NCI-H187 (cell line): Measurements from ENCODE around the gene ALG1L2.
"Not testable (repeated sequence)": the region's sequence is repeated elsewhere in the genome, so short reads cannot be mapped to it uniquely, and the experiment has no call there.

Source experiments
- DNase-seq, 2 experiments: peaks; one replicate each; lab custom pipeline; 2025; lab: John Stamatoyannopoulos, UW

The ALG1L2 gene, protein sequence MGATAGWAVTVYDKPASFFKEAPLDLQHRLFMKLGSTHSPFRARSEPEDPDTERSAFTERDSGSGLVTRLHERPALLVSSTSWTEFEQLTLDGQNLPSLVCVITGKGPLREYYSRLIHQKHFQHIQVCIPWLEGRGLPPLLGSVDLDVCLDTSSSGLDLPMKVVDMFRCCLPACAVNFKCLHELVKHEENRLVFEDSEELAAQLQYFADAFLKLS

DNA sequence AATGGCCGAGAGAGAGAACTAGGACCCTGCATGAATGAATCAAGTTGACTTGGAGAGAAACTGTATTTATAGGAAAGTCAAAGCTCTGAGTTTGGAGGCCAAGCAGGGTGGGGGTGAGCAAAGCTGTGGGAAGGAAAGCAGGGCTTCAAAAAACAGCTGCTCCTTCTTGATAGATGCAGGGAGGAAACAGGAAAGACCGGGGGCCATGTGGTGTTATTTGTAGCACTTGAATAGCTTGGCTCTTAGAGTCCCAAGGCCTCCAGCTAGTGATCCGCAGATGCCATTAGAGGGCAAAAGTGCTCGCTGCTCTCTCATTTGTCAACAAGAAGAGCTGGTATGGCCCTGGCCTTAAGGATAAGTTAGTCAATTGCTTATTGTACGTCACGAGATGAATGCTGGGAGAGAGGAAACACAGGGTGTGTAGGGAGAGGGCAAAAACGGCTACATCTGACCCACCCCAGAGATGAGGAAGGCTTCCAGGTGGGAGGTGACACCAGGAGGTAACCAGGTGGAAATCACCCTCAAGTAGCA, at the start of gene ALG1L2:
TSS of gene ALG1L2 (plus strand) at position 481 of the 531 bp plus-strand sequence. CDS start 186 bp downstream, outside the sequence.
- no peak for DNase-seq

- DNase-seq: not testable (repeated sequence)
These were observed 44.4 kb upstream of the ALG1L2 start for GRCh38 chr3:130037126-130037815.

DNA sequence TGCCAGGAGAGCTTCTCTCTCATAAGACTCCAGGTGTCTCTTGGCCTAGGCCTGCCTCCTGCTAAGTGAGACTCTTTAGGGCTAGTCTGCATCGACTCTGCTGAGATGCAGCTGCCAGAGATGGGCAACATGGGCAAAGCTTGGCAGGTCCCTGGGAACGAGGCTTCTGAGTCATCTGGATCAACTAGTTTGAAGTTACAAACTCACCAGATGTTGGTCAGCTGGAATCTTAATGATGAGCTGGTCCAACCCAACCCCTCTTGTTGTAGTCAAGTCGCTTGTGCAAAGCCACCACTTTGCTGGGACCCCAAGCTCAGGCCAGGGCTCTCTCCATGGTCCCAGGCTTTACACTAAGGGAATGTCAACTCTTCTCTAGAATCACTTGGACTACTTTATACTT, 38.9 kb upstream of the ALG1L2 start:
- not testable (repeated sequence) for DNase-seq

- DNase-seq: not testable (repeated sequence)
These were observed 38.0 kb upstream of the ALG1L2 start for GRCh38 chr3:130043658-130044057.

DNA sequence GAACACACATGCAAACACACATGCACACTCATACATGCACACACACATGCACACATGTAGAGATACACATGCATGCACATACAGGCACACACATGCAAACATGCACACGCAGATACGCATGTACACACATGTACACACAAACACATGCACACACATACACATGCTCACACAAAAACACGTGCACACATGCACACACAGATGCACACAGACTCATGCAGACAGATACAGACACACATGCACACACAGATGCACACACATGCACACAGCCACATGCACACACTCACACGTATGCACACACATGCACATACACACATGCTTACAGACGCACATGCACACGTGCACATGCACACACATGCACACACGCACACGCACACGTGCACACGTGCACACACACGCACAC, 37.3 kb upstream of the ALG1L2 start:
- no peak for DNase-seq

- DNase-seq: no peak
These were observed 32.9 kb upstream of the ALG1L2 start for GRCh38 chr3:130048726-130049125.

DNA sequence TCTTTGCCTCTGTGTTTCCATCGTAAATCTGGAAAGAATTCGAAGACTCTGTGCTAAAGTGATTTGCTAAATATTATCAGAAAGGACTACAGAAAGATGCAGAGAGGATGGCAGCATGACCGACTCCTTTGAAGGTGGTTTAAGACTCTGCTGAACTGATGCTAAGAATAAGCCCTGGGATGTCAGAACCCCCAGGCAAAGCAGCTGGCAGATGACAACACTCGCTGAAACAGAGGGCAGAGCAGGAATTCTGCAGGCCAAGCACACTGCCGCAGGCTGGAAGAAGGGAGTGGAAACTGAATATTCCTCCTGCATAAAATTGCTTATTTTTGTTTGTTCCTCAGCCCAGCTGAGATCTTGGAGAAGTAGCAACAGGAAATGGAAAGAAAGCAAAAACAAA, 29.3 kb upstream of the ALG1L2 start:
- DNase-seq: not testable (repeated sequence)

DNA sequence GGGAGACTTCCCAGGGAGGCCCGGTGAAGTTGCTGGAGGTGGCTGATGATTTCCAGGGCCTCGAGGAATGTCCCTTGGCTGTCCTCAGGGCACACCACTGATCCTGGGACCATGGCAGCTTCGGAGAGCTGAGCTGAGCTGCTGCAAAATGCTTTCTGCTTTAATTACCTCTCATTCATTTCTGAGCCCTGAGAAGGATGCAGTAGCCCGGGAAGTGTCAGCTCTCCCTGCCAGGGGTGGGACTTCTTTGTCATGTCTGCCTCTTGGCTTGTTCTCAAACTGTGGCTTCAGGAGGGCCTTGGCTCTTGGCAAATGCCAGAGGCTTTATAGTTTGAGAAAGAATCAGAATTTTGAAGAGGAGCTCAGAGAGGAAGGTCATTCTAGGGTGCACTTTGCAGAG, 28.7 kb upstream of the ALG1L2 start:
- DNase-seq: not testable (repeated sequence)

DNA sequence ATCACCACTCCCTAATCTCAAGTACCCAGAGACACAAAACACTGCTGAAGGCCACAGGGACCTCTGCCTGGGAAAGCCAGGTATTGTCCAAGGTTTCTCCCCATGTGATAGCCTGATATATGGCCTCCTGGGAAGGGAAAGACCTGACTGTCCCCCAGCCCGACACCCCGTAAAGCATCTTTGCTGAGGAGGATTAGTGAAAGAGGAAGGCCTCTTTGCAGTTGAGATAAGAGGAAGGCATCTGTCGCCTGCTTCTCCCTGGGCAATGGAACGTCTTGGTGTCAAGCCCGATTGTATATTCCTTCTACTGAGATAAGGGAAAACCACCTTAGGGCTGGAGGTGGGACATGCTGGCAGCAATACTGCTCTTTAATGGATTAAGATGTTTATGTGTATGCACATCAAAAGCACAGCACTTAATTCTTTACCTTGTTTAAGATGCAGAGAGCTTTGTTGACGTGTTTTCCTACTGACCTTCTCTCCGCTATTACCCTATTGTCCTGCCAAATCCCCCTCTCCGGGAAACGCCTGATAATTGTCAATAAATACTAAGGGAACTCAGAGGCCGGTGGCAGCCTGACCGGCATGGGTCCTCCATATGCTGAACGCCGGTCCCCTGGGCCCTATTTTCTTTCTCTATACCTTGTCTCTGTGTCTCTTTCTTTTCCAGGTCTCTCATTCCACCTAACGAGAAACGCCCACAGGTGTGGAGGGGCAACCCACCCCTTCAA, 23.9 kb upstream of the ALG1L2 start:
- DNase-seq: not testable (repeated sequence)

- not testable (repeated sequence) for DNase-seq
These were observed 23.4 kb upstream of the ALG1L2 start for GRCh38 chr3:130058267-130058657.

DNA sequence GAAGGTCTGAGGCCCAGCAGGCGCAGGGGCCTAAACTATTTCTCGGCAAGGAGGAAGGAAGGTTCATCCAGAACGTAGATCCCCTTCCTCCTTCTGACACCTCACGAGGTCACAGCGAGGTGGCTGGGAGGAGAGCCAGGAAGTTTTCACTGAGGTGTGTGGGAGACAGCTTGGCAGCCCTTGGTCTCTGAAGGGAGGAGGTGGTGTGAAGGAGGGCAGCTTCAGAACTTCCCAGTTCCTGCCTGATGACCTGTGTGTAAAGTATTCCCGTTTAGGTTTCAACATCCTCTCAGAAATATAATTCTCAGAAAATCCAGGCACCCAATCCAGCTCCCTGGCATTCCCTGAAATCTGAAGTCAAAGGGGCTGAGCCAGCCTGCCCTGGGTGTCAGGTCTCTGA, 22.9 kb upstream of the ALG1L2 start:
- not testable (repeated sequence) for DNase-seq

DNA sequence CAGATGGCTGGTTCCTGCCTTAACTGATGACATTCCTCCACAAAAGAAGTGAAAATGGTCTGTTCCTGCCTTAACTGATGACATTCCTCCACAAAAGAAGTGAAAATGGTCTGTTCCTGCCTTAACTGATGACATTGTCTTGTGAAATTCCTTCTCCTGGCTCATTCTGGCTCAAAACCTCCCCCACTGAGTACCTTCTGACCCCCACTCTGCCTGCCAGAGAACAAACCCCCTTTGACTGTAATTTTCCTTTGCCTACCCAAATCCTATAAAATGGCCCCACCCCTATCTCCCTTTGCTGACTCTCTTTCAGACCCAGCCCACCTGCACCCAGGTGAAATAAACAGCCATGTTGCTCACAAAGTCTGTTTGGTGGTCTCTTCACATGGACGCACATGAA, 22.5 kb upstream of the ALG1L2 start:
- not testable (repeated sequence) for DNase-seq

DNA sequence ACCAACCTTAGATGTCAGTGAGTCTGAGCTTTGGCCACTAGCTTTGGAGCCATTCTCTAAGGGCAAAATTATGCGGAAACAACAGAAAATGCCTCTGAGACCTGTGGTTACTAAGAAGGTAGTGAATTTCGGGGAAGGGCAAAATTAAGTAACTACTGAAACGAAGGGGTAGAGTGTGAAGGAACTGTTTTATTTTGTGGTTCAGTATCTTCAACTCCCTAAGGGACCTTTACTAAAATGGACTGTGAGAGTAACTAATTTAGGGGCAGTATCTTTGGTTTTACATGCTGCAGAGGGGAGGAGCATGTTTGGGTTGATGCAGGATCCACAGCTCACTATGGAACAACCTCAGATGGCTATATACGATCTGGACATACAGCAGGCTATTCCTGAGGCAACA, 8.0 kb upstream of the ALG1L2 start:
- DNase-seq: no peak

DNA sequence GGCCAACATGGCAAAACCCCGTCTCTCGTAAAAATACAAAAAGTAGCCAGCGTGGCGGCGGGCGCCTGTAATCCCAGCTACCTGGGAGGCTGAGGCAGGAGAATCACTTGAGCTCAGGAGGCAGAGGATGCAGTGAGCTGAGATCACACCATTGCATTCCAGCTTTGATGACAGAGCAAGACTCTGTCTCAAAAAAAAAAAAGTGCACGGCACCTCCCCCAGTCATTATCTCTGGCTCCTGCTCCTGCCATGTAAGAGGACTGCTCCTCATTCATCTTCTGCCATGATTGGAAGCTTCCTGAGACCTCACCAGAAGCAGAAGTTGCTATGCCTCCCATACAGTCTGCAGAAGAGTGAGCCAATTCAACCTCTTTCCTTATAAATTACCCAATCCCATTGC, 4.0 kb upstream of the ALG1L2 start:
- DNase-seq: no peak

GRCh38 chr3:130083363-130084090, 1.9 kb downstream of the ALG1L2 start:
- not testable (repeated sequence) for DNase-seq

DNA sequence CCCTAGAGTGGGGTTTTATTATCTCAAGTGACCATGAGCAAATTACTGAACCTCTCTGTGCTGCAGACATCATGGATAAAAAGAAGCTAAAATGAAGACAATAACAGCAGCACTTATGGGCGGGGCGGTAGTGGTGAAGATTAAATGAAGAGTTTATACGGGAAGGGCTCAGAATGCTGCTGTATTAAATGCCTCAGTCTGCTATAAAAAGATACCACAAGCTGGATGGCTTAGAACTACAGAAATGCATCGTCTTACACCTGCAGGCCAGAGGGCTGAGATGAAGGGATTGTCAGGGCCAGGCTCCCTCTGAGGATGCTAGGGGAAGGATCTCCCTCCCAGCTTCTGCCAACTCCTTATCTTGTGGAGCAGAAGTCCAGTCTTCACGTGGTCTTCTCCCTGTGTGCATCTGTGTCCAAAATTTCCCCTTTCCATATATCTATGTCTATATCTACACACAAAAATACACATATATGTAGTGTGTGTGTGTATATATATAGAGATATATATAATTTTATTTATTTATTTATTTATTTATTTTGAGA, 2.9 kb downstream of the ALG1L2 start:
- DNase-seq: no peak

GRCh38 chr3:130085881-130086280, 4.2 kb downstream of the ALG1L2 start:
- DNase-seq: no peak

DNA sequence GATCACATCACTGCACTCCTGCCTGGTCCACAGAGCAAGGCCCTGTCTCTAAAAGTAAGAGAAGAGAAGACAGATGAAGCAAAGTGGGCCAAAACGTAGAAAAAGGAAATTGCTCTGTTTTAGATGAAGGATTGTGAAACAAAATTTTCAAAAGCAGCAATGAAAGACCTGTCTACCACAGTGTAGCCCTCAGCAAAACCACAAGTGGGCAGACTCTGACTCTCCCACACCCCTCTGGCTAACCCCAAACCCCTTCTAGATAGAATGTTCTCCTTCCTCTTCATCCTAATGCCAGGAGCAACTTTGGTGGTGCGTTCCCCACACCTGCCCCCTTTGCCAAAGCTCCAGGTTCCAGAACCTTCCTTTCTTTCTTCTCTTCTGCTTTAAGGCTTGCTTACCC, 5.0 kb downstream of the ALG1L2 start:
- not testable (repeated sequence) for DNase-seq

GRCh38 chr3:130088061-130088460, 6.4 kb downstream of the ALG1L2 start:
- DNase-seq: no peak

- DNase-seq: not testable (repeated sequence)
These were observed 9.1 kb downstream of the ALG1L2 start for GRCh38 chr3:130090681-130091080.

DNA sequence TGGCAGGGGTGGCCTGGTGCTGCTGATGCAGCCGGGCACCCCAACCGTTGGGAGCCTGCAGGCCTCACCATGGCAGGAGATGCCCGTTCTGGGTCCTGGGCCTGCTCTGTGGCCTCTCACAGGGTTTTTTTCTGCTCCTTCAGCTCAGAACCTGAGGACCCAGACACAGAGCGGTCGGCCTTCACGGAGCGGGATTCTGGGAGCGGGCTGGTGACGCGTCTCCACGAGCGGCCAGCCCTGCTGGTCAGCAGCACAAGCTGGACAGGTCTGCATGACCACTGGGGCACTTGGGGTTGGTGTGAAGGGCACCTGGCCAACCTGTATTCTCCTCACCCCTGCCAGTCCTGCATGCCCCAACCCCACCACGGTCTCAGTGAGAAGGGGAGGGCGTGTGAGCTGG, 10.3 kb downstream of the ALG1L2 start:
- no peak for DNase-seq
